CD4-positive, alpha-beta T cell (primary cell): Measurements from ENCODE around the gene MYBPH. TPM values are rescaled to one million over a fixed set of nuclear protein-coding genes. Genes with fewer than 3 reads are reported as not detected.

Experiments used
- ATAC-seq: fragments of 200-7000 bp; cut with Tn5 transposase; one replicate; pipeline ENCODE4 v1.10.0; 2022; ENCODE audit warnings: mild to moderate bottlenecking; ENCODE audit not compliant: poor library complexity
- CTCF ChIA-PET: fragments of 350-600 bp; sonication (Branson Sonifier 250); formaldehyde crosslinking; loops from one replicate; lab custom pipeline; 2021; ENCODE audit warnings: antibody characterized with exemption, inconsistent platforms; lab: Charles Lee
- POLR2A ChIA-PET: fragments of 350-600 bp; sonication (Branson Sonifier 250); formaldehyde crosslinking; loops from one replicate; lab custom pipeline; 2021; ENCODE audit warnings: antibody characterized with exemption, inconsistent platforms; lab: Charles Lee
- DNase-seq, 14 experiments: peaks; one replicate each; pipeline ENCODE4 v3.0.0-alpha.2; 2013 to 2020; ENCODE audit warnings: mixed read lengths in 2 of 14
- H3K27ac ChIP-seq, 2 donors: one replicate each; pipeline versions ENCODE4 v1.5.1 to v1.7.0; 2013; ENCODE audit warnings: low read length in 2 of 2, low read depth in 1 of 2, mild to moderate bottlenecking in 1 of 2
- H3K27me3 ChIP-seq, 2 experiments: 1 replicate in 1 of 2; 2 replicates in 1 of 2; pipeline versions ENCODE4 v1.6.1 to v1.7.0; 2013; ENCODE audit warnings: low read length in 2 of 2, control low read depth in 1 of 2, mild to moderate bottlenecking in 1 of 2, moderate library complexity in 1 of 2; ENCODE audit not compliant: insufficient read depth in 2 of 2, control insufficient read depth in 1 of 2
- H3K36me3 ChIP-seq: one replicate; pipeline ENCODE4 v1.6.1; 2013; ENCODE audit warnings: low read length, control low read depth; ENCODE audit not compliant: insufficient read depth
- H3K4me1 ChIP-seq: one replicate; pipeline ENCODE4 v1.6.1; 2013; ENCODE audit warnings: low read length, control low read depth; ENCODE audit not compliant: insufficient read depth
- H3K4me3 ChIP-seq: one replicate; pipeline ENCODE4 v1.5.1; 2013; ENCODE audit warnings: mild to moderate bottlenecking, low read length, moderate library complexity
- H3K9me3 ChIP-seq, 2 experiments: 1 replicate in 1 of 2; 2 replicates in 1 of 2; pipeline versions ENCODE4 v1.6.1 to v1.7.0; 2013; ENCODE audit warnings: low read length in 2 of 2, mild to moderate bottlenecking in 2 of 2, control low read depth in 1 of 2, moderate library complexity in 1 of 2; ENCODE audit not compliant: control insufficient read depth in 1 of 2, insufficient read depth in 1 of 2
- H3K27ac Mint-ChIP-seq: one replicate; pipeline ENCODE4 v1.8.0; 2020; ENCODE audit warnings: mixed read lengths
- H3K27me3 Mint-ChIP-seq: one replicate; pipeline ENCODE4 v1.8.0; 2021; ENCODE audit warnings: mixed read lengths
- H3K36me3 Mint-ChIP-seq: one replicate; pipeline ENCODE4 v1.8.0; 2021; ENCODE audit warnings: low read depth, mixed read lengths
- H3K4me1 Mint-ChIP-seq: one replicate; pipeline ENCODE4 v1.8.0; 2021; ENCODE audit warnings: low read depth, mixed read lengths
- H3K4me3 Mint-ChIP-seq: one replicate; pipeline ENCODE4 v1.8.0; 2020; ENCODE audit warnings: mild to moderate bottlenecking, mixed read lengths
- H3K9me3 Mint-ChIP-seq: one replicate; pipeline ENCODE4 v1.8.0; 2020; ENCODE audit warnings: mixed read lengths
- intact Hi-C, 2 experiments: fragments of 100-400 bp; cut with DNase I in 1 of 2; cut with micrococcal nuclease in 1 of 2; formaldehyde crosslinking; loops; one replicate each; pipeline versions ENCODE4 v1.15.1 to v1.9.0; 2023 to 2025; cut with DNase I, micrococcal nuclease
- total RNA-seq, 174 experiments: library from RNA in 2 of 174; stranded (reverse) in 2 of 174; gene quantifications; one replicate each; pipeline ENCODE4 v1.2.3 and lab custom pipeline; 2021 to 2026
- TF ChIP-seq, protein P1 (sequence below): fragments of 200-600 bp; IDR thresholded peaks from one replicate; pipeline ENCODE4 v1.8.0; 2022; ENCODE audit warnings: antibody characterized with exemption, mild to moderate bottlenecking

Gene MYBPH
- total RNA-seq, 2 experiments from 2014 or later, result not detected

DNA sequence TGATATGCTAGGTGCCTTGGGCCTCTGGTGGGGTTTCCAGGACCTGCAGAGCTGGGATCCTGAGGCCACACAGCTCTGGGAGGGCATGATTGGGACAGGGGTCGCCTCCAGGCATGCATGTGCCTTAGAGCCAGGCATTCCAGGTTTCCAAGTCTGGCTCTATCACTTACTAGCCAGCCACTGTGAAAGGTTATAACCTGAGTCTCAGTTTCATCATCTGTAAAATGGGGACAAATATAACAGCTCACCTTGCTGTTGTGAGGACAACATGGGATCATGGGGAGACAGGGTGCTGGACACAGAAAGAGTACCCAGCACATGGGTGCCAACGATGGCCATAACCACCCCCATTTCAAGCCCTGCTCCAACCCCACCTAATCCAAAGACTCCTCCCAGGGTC, 8.2 kb upstream of the MYBPH start:
- H3K4me3 ChIP-seq, result no peak overlapping the region
- Mint-ChIP-seq H3K27ac (no peak overlapping the region), H3K4me3 (no peak overlapping the region), H3K36me3 (no peaks in the 10 kb centered on the region), H3K4me1 (no peaks in the 10 kb centered on the region), H3K27me3 (no peaks in the 10 kb centered on the region), H3K9me3 (no peaks in the 10 kb centered on the region)
- H3K4me1 ChIP-seq, result no peaks in the 10 kb centered on the region
- DNase-seq (no peak), ATAC-seq (no peak)
- H3K27me3 ChIP-seq, result no peaks in the 10 kb centered on the region
- POLR2A ChIA-PET, result no interaction called here
- no peaks in the 10 kb centered on the region for H3K9me3 ChIP-seq
- intact Hi-C loops, result no loop called here
- CTCF ChIA-PET, result no interaction called here
- no peaks in the 10 kb centered on the region for H3K36me3 ChIP-seq
- TF ChIP-seq, protein P1, sequence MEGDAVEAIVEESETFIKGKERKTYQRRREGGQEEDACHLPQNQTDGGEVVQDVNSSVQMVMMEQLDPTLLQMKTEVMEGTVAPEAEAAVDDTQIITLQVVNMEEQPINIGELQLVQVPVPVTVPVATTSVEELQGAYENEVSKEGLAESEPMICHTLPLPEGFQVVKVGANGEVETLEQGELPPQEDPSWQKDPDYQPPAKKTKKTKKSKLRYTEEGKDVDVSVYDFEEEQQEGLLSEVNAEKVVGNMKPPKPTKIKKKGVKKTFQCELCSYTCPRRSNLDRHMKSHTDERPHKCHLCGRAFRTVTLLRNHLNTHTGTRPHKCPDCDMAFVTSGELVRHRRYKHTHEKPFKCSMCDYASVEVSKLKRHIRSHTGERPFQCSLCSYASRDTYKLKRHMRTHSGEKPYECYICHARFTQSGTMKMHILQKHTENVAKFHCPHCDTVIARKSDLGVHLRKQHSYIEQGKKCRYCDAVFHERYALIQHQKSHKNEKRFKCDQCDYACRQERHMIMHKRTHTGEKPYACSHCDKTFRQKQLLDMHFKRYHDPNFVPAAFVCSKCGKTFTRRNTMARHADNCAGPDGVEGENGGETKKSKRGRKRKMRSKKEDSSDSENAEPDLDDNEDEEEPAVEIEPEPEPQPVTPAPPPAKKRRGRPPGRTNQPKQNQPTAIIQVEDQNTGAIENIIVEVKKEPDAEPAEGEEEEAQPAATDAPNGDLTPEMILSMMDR, result no peak
- H3K27ac ChIP-seq, result no peak overlapping the region

DNA sequence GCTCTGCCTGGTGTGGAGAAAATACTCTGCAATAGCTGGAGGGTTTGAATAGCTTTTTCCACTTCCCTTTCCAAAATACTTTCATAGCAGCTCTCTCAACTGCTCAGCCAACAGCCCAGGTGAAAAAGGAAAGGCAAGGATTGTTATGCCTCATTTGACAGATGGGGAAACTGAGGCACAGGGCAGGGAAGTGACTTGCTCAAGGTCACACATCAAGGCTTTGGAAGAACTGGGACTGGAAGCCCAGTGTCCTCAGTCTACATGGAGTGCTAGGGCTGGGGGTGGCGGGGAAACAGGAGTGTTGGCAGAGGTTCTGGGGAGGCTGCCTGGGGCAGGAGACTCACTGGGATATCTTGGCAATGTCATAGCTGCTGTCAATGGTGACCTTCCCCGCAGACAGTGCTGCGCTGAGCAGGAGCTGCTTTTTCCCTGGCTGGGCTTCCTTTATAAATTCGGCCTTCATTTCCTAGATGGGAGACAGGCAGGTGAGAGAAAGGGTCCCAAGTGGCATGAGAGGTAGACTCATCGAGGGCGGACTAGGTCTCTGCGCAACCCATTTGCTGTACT, 6.8 kb upstream of the MYBPH start:
- H3K27ac ChIP-seq, result no peak overlapping the region
- Mint-ChIP-seq H3K4me1 (no peaks in the 10 kb centered on the region), H3K4me3 (no peak overlapping the region), H3K9me3 (no peaks in the 10 kb centered on the region), H3K36me3 (no peaks in the 10 kb centered on the region), H3K27me3 (no peaks in the 10 kb centered on the region), H3K27ac (no peak overlapping the region)
- H3K4me1 ChIP-seq, result no peaks in the 10 kb centered on the region
- DNase-seq (no peak), ATAC-seq (no peak)
- intact Hi-C loops, result no loop called here
- H3K9me3 ChIP-seq, result no peaks in the 10 kb centered on the region
- H3K36me3 ChIP-seq, result no peaks in the 10 kb centered on the region
- ChIA-PET CTCF (no interaction called here), POLR2A (no interaction called here)
- no peak overlapping the region for H3K4me3 ChIP-seq
- TF ChIP-seq, protein P1, result no peak
- H3K27me3 ChIP-seq, result no peaks in the 10 kb centered on the region

DNA sequence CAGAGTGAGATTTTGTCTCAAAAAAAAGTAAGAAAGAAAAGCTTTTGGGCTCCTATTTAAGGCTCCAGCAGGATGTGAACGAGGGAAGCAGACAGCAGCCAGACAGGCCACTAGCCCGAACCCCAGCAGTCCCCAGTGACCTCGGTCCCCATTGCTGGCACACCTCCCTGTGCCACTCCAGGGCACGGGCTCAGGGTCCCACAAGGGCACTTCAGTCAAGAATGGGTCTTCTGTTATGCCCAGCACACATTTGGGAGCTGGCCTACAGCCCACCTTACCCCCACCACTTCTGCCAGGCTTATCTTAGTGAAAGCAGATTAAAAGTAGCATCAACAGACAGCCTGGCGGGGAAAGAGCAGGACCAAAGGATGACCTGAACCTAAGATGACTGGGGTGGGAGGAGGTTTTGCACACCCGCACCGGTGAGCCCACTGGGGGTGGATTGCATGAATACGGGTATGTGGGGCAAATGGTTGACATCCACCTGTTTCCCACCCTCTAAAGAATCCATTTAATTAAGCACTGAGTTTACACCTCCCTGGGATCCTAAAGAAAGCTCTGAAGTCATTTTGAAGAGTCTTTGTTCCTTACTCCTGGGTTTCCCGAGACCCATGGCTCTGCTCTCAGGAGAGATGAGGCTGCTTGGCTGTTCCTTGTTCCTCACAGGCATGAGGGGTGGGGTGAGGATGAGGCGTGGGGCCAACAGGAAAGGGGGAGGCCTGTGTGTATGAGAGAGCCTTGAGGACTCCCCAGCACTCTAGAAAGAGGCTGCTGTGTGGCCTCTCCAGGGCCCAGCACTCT, 6.2 kb upstream of the MYBPH start:
- Mint-ChIP-seq H3K4me1 (no peaks in the 10 kb centered on the region), H3K27ac (no peak overlapping the region)
- no peak for DNase-seq

More for the DNA sequence above, 6.2 kb upstream of the MYBPH start:
- Histone ChIP-seq H3K9me3 (no peaks in the 10 kb centered on the region), H3K27ac (no peak overlapping the region), H3K36me3 (no peaks in the 10 kb centered on the region), H3K4me3 (no peak overlapping the region), H3K4me1 (no peaks in the 10 kb centered on the region), H3K27me3 (no peaks in the 10 kb centered on the region)
- no peaks in the 10 kb centered on the region for H3K36me3 Mint-ChIP-seq
- TF ChIP-seq, protein P1, result no peak
- no peak for ATAC-seq
- CTCF ChIA-PET, result no interaction called here
- H3K27me3 Mint-ChIP-seq, result peaks cover 1% of the 10 kb centered on the region
- intact Hi-C loops, result no loop called here
- H3K9me3 Mint-ChIP-seq, result no peaks in the 10 kb centered on the region
- H3K4me3 Mint-ChIP-seq, result no peak overlapping the region
- POLR2A ChIA-PET, result no interaction called here
